ENCODE data around the gene ITPR3. TPM values are rescaled to one million over a fixed set of nuclear protein-coding genes. Genes with fewer than 3 reads are reported as not detected.
A peak's percentile ranks its signal among the peaks of the same experiment; 100 is the strongest.

Gene ITPR3
- 15.1 and 20.6 TPM in 2 replicates for total RNA-seq

DNA sequence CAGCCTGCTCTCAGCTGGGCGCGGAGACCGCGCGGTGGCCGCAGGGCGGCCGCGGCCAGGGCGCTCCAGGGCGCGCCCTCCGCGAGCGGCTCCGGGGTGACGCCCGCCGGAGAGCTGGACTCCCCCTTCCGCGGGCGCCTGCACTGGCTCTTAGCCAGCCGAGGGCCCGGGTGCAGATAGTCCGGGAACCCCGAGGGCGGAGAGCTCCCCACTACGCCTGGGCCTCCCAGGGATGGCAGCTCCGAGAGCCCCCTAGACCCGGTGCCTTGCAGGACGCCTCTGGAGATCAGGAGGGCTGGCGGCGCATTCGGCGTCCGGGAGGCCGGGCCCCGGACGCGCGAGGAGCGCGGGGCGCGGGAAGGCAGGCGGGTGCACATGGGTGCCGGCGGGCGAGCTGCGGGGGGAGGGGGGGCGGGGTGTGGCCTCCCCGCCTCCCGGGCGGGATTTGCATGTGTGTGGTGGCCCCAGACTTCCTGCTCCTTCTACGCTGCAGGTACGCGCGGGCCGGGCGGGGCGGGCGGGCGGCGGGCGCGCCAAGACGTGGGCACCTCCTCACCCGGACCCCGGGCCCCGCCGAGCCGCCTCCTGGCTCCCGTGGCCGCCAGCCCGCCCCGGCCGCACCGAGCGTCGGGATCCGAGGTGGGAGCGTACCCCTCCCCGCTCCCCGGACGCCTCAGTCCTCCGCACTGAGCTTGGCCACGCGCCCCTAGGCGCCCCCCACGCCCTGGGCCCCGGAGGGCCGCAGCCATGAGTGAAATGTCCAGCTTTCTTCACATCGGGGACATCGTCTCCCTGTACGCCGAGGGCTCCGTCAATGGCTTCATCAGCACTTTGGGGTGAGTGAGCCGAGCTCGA is at the start of gene ITPR3:
ITPR3 (plus strand) TSS at position 467 of the 855 bp plus-strand sequence; CDS start at position 748, 281 bp downstream.
- peak within 1 kb of the TSS; percentile 64 for H3K4me3 ChIP-seq (ENCODE audit: low read depth, low read length)
- no peak for TF ChIP-seq CTCF (IDR thresholded peaks at IDR 0.05; ENCODE audit: insufficient read depth, low read depth, low read length)
- no peak for DNase-seq (ENCODE audit: low read depth)

GRCh38 chr6:33571637-33572316 is 49.3 kb upstream of the ITPR3 start:
- TF ChIP-seq CTCF (IDR thresholded peaks at IDR 0.05; ENCODE audit: insufficient read depth, low read depth, low read length), result no peak
- peak overlapping the region; percentile 72 for H3K4me3 ChIP-seq (ENCODE audit: low read depth, low read length)
- DNase-seq (ENCODE audit: low read depth), result no peak

DNA sequence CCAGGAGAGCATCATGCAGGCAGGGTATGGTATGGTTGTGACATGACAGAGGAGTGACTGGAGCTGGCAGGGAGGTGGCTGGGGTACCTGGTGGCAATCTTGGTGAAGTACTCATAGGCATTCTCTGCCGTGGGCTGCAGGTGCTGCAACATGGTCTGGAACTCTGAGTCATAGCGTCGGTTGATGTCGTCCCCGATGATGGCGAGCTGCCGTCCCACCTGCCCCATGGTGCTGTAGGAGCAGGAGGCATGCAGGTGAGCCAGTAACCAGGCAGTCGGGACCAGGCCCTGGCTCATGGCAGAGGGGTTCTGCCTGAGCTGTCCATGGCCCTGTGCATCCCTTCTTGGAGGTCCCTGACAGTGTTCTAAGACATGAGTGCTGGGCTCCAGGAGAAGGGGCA is 45.9 kb upstream of the ITPR3 start:
- no peak for DNase-seq (ENCODE audit: low read depth)
- no peak for TF ChIP-seq CTCF (IDR thresholded peaks at IDR 0.05; ENCODE audit: insufficient read depth, low read depth, low read length)
- H3K4me3 ChIP-seq (ENCODE audit: low read depth, low read length), result no peak overlapping the region

DNA sequence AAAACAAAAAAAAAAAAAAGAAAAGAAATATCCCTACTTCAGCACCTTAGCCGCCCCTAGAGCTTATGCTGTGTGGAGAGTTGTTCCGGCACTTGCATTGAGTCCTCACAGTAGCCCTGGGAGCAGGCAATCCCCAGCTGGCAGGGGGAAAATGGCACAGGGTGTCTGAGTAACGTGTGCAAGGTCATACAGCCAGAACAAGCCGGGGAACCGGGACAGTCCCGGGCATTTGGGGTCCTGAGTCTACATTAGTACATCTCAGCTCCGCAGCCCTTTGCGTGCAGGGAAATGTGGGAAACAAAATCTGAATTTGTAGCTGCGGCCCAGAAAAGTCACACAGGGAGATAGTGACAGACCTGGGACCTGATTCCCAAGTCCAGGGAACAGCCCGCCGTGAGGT is 44.5 kb upstream of the ITPR3 start:
- H3K4me3 ChIP-seq (ENCODE audit: low read depth, low read length), result no peak overlapping the region
- TF ChIP-seq CTCF (IDR thresholded peaks at IDR 0.05; ENCODE audit: insufficient read depth, low read depth, low read length), result no peak
- DNase-seq (ENCODE audit: low read depth), result no peak

- DNase-seq (ENCODE audit: low read depth), result no peak
Observed at GRCh38 chr6:33577106-33577535, 44.0 kb upstream of the ITPR3 start.

GRCh38 chr6:33577718-33578117 is 43.4 kb upstream of the ITPR3 start:
- TF ChIP-seq CTCF (IDR thresholded peaks at IDR 0.05; ENCODE audit: insufficient read depth, low read depth, low read length), result no peak
- H3K4me3 ChIP-seq (ENCODE audit: low read depth, low read length), result no peak overlapping the region
- no peak for DNase-seq (ENCODE audit: low read depth)

More at GRCh38 chr6:33577106-33577535, 44.0 kb upstream of the ITPR3 start:
- no peak for TF ChIP-seq CTCF (IDR thresholded peaks at IDR 0.05; ENCODE audit: insufficient read depth, low read depth, low read length)
- no peak overlapping the region for H3K4me3 ChIP-seq (ENCODE audit: low read depth, low read length)
